Parathyroid adenoma (tissue), 2 donors: Measurements from ENCODE around the gene ZNF132.
A peak's percentile ranks its signal among the peaks of the same experiment; 100 is the strongest.

Experiments
- H2AFZ ChIP-seq: fragments of 300-600 bp; sonication (generic); one replicate; pipeline ENCODE4 v1.7.0; 2017; ENCODE audit warnings: antibody characterized with exemption, mild to moderate bottlenecking
- H3K27ac ChIP-seq: fragments of 300-600 bp; sonication (generic); one replicate; pipeline ENCODE4 v1.7.0; 2017
- H3K27me3 ChIP-seq: fragments of 300-600 bp; sonication (generic); one replicate; pipeline ENCODE4 v1.7.0; 2017; ENCODE audit warnings: low read length; ENCODE audit not compliant: control insufficient read depth, insufficient read depth
- H3K36me3 ChIP-seq: fragments of 300-600 bp; sonication (generic); one replicate; pipeline ENCODE4 v1.7.0; 2017; ENCODE audit warnings: low read length; ENCODE audit not compliant: control insufficient read depth, insufficient read depth
- H3K4me1 ChIP-seq: fragments of 300-600 bp; sonication (generic); one replicate; pipeline ENCODE4 v1.7.0; 2017; ENCODE audit warnings: control low read depth
- H3K4me2 ChIP-seq: fragments of 300-600 bp; sonication (generic); one replicate; pipeline ENCODE4 v1.7.0; 2017; ENCODE audit warnings: low read length
- H3K4me3 ChIP-seq: fragments of 300-600 bp; sonication (generic); one replicate; pipeline ENCODE4 v1.7.0; 2017; ENCODE audit warnings: low read depth, low read length
- H3K79me2 ChIP-seq: fragments of 300-600 bp; sonication (generic); one replicate; pipeline ENCODE4 v1.7.0; 2017; ENCODE audit warnings: control low read depth
- H3K9ac ChIP-seq: fragments of 300-600 bp; sonication (generic); one replicate; pipeline ENCODE4 v1.7.0; 2017; ENCODE audit warnings: mild to moderate bottlenecking
- H3K9me3 ChIP-seq: fragments of 300-600 bp; sonication (generic); one replicate; pipeline ENCODE4 v1.7.0; 2017; ENCODE audit warnings: low read length; ENCODE audit not compliant: control insufficient read depth
- CTCF ChIP-seq: fragments of 300-600 bp; sonication (generic); IDR thresholded peaks from one replicate; pipeline ENCODE4 v1.7.0; 2017; ENCODE audit warnings: antibody characterized with exemption, mild to moderate bottlenecking
- donor health status: primary hyperparathyroidism.

Gene ZNF132

GRCh38 chr19:58416604-58417003 is 23.3 kb downstream of the ZNF132 start:
- Histone ChIP-seq H3K27me3 (no peaks in the 10 kb centered on the region), H3K4me2 (no peak overlapping the region), H3K9ac (no peak overlapping the region), H3K4me3 (no peak overlapping the region), H2AFZ (no peak overlapping the region), H3K4me1 (no peaks in the 10 kb centered on the region), H3K27ac (no peak overlapping the region), H3K9me3 (no peaks in the 10 kb centered on the region), H3K36me3 (no peaks in the 10 kb centered on the region), H3K79me2 (peaks cover 25% of the 10 kb centered on the region)
- TF ChIP-seq CTCF, result no peak

GRCh38 chr19:58409010-58409790 is 30.8 kb downstream of the ZNF132 start:
- H3K27ac ChIP-seq, result peak overlapping the region; percentile 87
- H3K79me2 ChIP-seq, result peaks cover 24% of the 10 kb centered on the region
- H3K27me3 ChIP-seq, result no peaks in the 10 kb centered on the region
- H3K36me3 ChIP-seq, result no peaks in the 10 kb centered on the region
- H2AFZ ChIP-seq, result peak overlapping the region; percentile 96
- TF ChIP-seq CTCF, result no peak
- H3K4me2 ChIP-seq, result peak overlapping the region; percentile 89
- peak overlapping the region; percentile 89 for H3K4me3 ChIP-seq
- H3K4me1 ChIP-seq, result peaks cover 9% of the 10 kb centered on the region
- peak overlapping the region; percentile 74 for H3K9ac ChIP-seq
- H3K9me3 ChIP-seq, result no peaks in the 10 kb centered on the region

GRCh38 chr19:58408152-58409009 is 31.6 kb downstream of the ZNF132 start, which contains the start of gene ZNF584:
TSS of gene ZNF584 (plus strand) at chr19:58408649. CDS start at chr19:58409148, 499 bp downstream.
- H2AFZ ChIP-seq, result peak within 1 kb of the TSS; percentile 96
- TF ChIP-seq CTCF, result no peak
- H3K4me1 ChIP-seq, result peaks cover 9% of the 10 kb centered on the region
- H3K79me2 ChIP-seq, result peaks cover 19% of the 10 kb centered on the region
- H3K27ac ChIP-seq, result peak within 1 kb of the TSS; percentile 87
- H3K9ac ChIP-seq, result peak within 1 kb of the TSS; percentile 92
- no peaks in the 10 kb centered on the region for H3K9me3 ChIP-seq
- H3K36me3 ChIP-seq, result no peaks in the 10 kb centered on the region
- peak within 1 kb of the TSS; percentile 89 for H3K4me3 ChIP-seq
- H3K4me2 ChIP-seq, result peak within 1 kb of the TSS; percentile 89
- no peaks in the 10 kb centered on the region for H3K27me3 ChIP-seq

- peak overlapping the region; percentile 92 for H3K9ac ChIP-seq
- peak overlapping the region; percentile 89 for H3K4me3 ChIP-seq
- H3K36me3 ChIP-seq, result no peaks in the 10 kb centered on the region
- peaks cover 9% of the 10 kb centered on the region for H3K4me1 ChIP-seq
- peaks cover 16% of the 10 kb centered on the region for H3K79me2 ChIP-seq
- H2AFZ ChIP-seq, result peak overlapping the region; percentile 96
- H3K4me2 ChIP-seq, result peak overlapping the region; percentile 89
- TF ChIP-seq CTCF, result no peak
- no peaks in the 10 kb centered on the region for H3K9me3 ChIP-seq
- H3K27ac ChIP-seq, result peak overlapping the region; percentile 87
- no peaks in the 10 kb centered on the region for H3K27me3 ChIP-seq
These were observed 32.2 kb downstream of the ZNF132 start for GRCh38 chr19:58407658-58408151.
